SK-N-SH treated with all-trans-retinoic acid at 6 μM for 48 hours (cell line): ENCODE data around the gene ITIH4.

Source experiments
- ESRRG ChIP-seq: fragments of 250-450 bp; sonication (Bioruptor Pico); IDR thresholded peaks from 2 replicates; pipeline ENCODE4 v1.6.1; 2021; ENCODE audit warnings: mild to moderate bottlenecking
- GLIS3 ChIP-seq: fragments of 250-450 bp; sonication (Bioruptor Pico); IDR thresholded peaks from 2 replicates; pipeline ENCODE4 v1.5.0; 2020; ENCODE audit warnings: mild to moderate bottlenecking, moderate library complexity
- ISL1 ChIP-seq: fragments of 250-450 bp; sonication (Bioruptor Pico); IDR thresholded peaks from 2 replicates; pipeline ENCODE4 v2.1.2; 2022; ENCODE audit warnings: mild to moderate bottlenecking, moderate library complexity
- OSR1 ChIP-seq: fragments of 250-450 bp; sonication (Bioruptor Pico); IDR thresholded peaks from 2 replicates; pipeline ENCODE4 v1.8.0; 2022; ENCODE audit warnings: moderate library complexity, mild to moderate bottlenecking, inconsistent platforms
- PPARA ChIP-seq: fragments of 250-450 bp; sonication (Bioruptor Pico); IDR thresholded peaks from 2 replicates; pipeline ENCODE4 v1.5.0; 2020; ENCODE audit warnings: mild to moderate bottlenecking, borderline replicate concordance
- SNAI2 ChIP-seq: fragments of 250-450 bp; sonication (Bioruptor Pico); IDR thresholded peaks from 2 replicates; pipeline ENCODE4 v1.5.0; 2020; ENCODE audit warnings: mild to moderate bottlenecking, moderate library complexity
- ZC3H10 ChIP-seq: fragments of 250-450 bp; sonication (Bioruptor Pico); IDR thresholded peaks from 2 replicates; pipeline ENCODE4 v1.5.1; 2021; ENCODE audit warnings: mild to moderate bottlenecking, moderate library complexity
- ZFP3 ChIP-seq: fragments of 250-450 bp; sonication (Bioruptor Pico); IDR thresholded peaks from 2 replicates; pipeline ENCODE4 v1.5.0; 2020; ENCODE audit warnings: mild to moderate bottlenecking, moderate library complexity
- ZFP30 ChIP-seq: fragments of 450-650 bp; formaldehyde crosslinking; IDR thresholded peaks from 2 replicates; pipeline ENCODE4 v1.5.0; 2022; ENCODE audit warnings: mild to moderate bottlenecking, moderate library complexity
- ZNF70 ChIP-seq: fragments of 450-650 bp; formaldehyde crosslinking; IDR thresholded peaks from 2 replicates; pipeline ENCODE4 v1.5.0; 2020; ENCODE audit warnings: mild to moderate bottlenecking, moderate library complexity
- TF ChIP-seq, protein P1 (sequence below): fragments of 250-450 bp; sonication (Bioruptor Pico); IDR thresholded peaks from 2 replicates; pipeline ENCODE4 v1.8.0; 2020; ENCODE audit warnings: mild to moderate bottlenecking, moderate library complexity, borderline replicate concordance

DNA sequence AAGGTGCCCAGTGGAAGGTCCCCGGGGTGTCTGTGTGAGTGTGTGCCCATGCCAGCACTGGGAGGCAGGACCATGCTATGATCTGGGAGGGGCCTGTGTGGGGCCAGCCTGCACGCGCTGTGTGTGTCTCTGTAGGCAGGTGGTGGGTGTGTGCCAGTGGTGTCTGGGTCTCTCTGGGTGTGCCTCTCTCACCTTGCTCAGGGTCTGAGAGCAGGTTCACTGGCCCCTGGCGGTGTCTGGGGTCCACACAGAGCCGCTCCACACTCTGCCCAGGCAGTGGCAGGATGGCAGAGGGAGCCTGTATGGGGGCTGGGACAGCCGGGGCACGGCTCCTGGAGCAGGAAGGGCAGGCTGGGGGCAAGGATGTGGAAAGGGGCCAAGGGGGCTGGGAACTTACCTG is 12.6 kb downstream of the ITIH4 start:
- no peak for TF ChIP-seq ZNF70 (CRISPR knock-in tag)
- no peak for TF ChIP-seq PPARA (CRISPR knock-in tag)
- TF ChIP-seq ZFP3 (CRISPR knock-in tag): no peak
- no peak for TF ChIP-seq ISL1
- no peak for TF ChIP-seq OSR1 (CRISPR knock-in tag)
- no peak for TF ChIP-seq GLIS3 (CRISPR knock-in tag)
- no peak for TF ChIP-seq SNAI2
- TF ChIP-seq ESRRG: no peak
- TF ChIP-seq, protein P1, sequence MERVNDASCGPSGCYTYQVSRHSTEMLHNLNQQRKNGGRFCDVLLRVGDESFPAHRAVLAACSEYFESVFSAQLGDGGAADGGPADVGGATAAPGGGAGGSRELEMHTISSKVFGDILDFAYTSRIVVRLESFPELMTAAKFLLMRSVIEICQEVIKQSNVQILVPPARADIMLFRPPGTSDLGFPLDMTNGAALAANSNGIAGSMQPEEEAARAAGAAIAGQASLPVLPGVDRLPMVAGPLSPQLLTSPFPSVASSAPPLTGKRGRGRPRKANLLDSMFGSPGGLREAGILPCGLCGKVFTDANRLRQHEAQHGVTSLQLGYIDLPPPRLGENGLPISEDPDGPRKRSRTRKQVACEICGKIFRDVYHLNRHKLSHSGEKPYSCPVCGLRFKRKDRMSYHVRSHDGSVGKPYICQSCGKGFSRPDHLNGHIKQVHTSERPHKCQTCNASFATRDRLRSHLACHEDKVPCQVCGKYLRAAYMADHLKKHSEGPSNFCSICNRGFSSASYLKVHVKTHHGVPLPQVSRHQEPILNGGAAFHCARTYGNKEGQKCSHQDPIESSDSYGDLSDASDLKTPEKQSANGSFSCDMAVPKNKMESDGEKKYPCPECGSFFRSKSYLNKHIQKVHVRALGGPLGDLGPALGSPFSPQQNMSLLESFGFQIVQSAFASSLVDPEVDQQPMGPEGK: no peak
- TF ChIP-seq ZFP30: no peak
- no peak for TF ChIP-seq ZC3H10
